SK-N-SH (cell line): Measurements from ENCODE around the gene RAD21L1.

ENCODE experiments used
- EZH2phosphoT487 ChIP-seq: fragments of 200-600 bp; sonication (generic); IDR thresholded peaks from 2 replicates; pipeline ENCODE4 v1.6.1; 2017; ENCODE audit warnings: low read depth, mixed run types, mild to moderate bottlenecking, antibody characterized with exemption, moderate library complexity, borderline replicate concordance
- POLR2AphosphoS5 ChIP-seq: IDR thresholded peaks from 2 replicates; pipeline ENCODE4 v1.6.1; 2012; ENCODE audit warnings: low read depth, low read length
- RCOR1 ChIP-seq: fragments of 150-350 bp; IDR thresholded peaks from 2 replicates; pipeline ENCODE4 v1.6.1; 2017; ENCODE audit warnings: antibody characterized with exemption, low read length
- RFX5 ChIP-seq: IDR thresholded peaks from 2 replicates; pipeline ENCODE4 v1.6.1; 2012; ENCODE audit warnings: mild to moderate bottlenecking, improper control_type of control experiment, low read length
- TAF1 ChIP-seq: IDR thresholded peaks from 2 replicates; pipeline ENCODE4 v1.6.1; 2012; ENCODE audit warnings: low read depth, mild to moderate bottlenecking, low read length, moderate library complexity, borderline replicate concordance
- YY1 ChIP-seq: IDR thresholded peaks from 2 replicates; pipeline ENCODE4 v1.4.0; 2012; ENCODE audit warnings: low read depth, mild to moderate bottlenecking
- TF ChIP-seq, protein P1 (sequence below): fragments of 200-600 bp; sonication (generic); IDR thresholded peaks from 2 replicates; pipeline ENCODE4 v1.6.1; 2017; ENCODE audit warnings: antibody characterized with exemption, mild to moderate bottlenecking, moderate library complexity
- TF ChIP-seq, protein P2 (sequence below): fragments of 150-350 bp; IDR thresholded peaks from 2 replicates; pipeline ENCODE4 v1.6.1; 2017; ENCODE audit warnings: antibody characterized with exemption, low read length, low read depth, borderline replicate concordance
- TF ChIP-seq, protein P3 (sequence below): IDR thresholded peaks from 2 replicates; pipeline ENCODE4 v1.4.0; 2012; ENCODE audit warnings: low read depth
- TF ChIP-seq, protein P4 (sequence below): fragments of 150-350 bp; IDR thresholded peaks from 2 replicates; pipeline ENCODE4 v1.6.1; 2016; ENCODE audit warnings: mild to moderate bottlenecking, low read depth, low read length
- TF ChIP-seq, protein P5 (sequence below): IDR thresholded peaks from 2 replicates; pipeline ENCODE4 v1.6.1; 2012; ENCODE audit warnings: mild to moderate bottlenecking, low read depth, low read length, moderate library complexity
- TF ChIP-seq, protein P6 (sequence below): IDR thresholded peaks from 2 replicates; pipeline ENCODE4 v1.4.0; 2012; ENCODE audit warnings: low read depth, borderline replicate concordance

DNA sequence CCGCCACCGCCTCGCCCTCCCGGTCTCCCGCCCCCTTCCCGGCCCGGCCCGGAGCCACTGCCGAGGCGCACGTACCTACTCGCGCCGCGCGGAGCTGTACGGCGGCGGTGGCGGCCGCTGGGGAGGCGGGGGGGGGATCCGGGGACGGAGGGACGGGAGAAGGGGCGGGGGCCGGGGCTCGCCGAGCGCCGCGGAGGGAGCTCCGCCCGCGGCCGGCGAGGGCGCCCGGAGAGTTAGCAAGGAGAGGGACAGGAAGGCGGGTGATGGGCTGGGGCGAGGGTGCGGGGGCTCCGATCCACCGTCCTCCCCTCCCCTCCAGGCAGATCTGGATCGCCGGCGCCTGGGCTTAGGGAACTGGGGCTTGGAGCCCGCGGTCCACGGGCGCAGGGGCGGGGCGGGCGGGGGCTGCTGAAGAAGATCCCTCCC lies 40.5 kb upstream of the RAD21L1 start:
- no peak for TF ChIP-seq EZH2phosphoT487
- no peak for TF ChIP-seq YY1
- TF ChIP-seq, protein P1, sequence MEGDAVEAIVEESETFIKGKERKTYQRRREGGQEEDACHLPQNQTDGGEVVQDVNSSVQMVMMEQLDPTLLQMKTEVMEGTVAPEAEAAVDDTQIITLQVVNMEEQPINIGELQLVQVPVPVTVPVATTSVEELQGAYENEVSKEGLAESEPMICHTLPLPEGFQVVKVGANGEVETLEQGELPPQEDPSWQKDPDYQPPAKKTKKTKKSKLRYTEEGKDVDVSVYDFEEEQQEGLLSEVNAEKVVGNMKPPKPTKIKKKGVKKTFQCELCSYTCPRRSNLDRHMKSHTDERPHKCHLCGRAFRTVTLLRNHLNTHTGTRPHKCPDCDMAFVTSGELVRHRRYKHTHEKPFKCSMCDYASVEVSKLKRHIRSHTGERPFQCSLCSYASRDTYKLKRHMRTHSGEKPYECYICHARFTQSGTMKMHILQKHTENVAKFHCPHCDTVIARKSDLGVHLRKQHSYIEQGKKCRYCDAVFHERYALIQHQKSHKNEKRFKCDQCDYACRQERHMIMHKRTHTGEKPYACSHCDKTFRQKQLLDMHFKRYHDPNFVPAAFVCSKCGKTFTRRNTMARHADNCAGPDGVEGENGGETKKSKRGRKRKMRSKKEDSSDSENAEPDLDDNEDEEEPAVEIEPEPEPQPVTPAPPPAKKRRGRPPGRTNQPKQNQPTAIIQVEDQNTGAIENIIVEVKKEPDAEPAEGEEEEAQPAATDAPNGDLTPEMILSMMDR = no peak
- TF ChIP-seq TAF1 = no peak
- no peak for TF ChIP-seq RCOR1
- TF ChIP-seq, protein P2, sequence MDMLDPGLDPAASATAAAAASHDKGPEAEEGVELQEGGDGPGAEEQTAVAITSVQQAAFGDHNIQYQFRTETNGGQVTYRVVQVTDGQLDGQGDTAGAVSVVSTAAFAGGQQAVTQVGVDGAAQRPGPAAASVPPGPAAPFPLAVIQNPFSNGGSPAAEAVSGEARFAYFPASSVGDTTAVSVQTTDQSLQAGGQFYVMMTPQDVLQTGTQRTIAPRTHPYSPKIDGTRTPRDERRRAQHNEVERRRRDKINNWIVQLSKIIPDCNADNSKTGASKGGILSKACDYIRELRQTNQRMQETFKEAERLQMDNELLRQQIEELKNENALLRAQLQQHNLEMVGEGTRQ = no peak
- no peak for TF ChIP-seq RFX5
- TF ChIP-seq, protein P3, sequence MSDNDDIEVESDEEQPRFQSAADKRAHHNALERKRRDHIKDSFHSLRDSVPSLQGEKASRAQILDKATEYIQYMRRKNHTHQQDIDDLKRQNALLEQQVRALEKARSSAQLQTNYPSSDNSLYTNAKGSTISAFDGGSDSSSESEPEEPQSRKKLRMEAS = no peak
- TF ChIP-seq, protein P4, sequence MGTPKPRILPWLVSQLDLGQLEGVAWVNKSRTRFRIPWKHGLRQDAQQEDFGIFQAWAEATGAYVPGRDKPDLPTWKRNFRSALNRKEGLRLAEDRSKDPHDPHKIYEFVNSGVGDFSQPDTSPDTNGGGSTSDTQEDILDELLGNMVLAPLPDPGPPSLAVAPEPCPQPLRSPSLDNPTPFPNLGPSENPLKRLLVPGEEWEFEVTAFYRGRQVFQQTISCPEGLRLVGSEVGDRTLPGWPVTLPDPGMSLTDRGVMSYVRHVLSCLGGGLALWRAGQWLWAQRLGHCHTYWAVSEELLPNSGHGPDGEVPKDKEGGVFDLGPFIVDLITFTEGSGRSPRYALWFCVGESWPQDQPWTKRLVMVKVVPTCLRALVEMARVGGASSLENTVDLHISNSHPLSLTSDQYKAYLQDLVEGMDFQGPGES = no peak
- TF ChIP-seq, protein P5, sequence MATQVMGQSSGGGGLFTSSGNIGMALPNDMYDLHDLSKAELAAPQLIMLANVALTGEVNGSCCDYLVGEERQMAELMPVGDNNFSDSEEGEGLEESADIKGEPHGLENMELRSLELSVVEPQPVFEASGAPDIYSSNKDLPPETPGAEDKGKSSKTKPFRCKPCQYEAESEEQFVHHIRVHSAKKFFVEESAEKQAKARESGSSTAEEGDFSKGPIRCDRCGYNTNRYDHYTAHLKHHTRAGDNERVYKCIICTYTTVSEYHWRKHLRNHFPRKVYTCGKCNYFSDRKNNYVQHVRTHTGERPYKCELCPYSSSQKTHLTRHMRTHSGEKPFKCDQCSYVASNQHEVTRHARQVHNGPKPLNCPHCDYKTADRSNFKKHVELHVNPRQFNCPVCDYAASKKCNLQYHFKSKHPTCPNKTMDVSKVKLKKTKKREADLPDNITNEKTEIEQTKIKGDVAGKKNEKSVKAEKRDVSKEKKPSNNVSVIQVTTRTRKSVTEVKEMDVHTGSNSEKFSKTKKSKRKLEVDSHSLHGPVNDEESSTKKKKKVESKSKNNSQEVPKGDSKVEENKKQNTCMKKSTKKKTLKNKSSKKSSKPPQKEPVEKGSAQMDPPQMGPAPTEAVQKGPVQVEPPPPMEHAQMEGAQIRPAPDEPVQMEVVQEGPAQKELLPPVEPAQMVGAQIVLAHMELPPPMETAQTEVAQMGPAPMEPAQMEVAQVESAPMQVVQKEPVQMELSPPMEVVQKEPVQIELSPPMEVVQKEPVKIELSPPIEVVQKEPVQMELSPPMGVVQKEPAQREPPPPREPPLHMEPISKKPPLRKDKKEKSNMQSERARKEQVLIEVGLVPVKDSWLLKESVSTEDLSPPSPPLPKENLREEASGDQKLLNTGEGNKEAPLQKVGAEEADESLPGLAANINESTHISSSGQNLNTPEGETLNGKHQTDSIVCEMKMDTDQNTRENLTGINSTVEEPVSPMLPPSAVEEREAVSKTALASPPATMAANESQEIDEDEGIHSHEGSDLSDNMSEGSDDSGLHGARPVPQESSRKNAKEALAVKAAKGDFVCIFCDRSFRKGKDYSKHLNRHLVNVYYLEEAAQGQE = no peak
- TF ChIP-seq POLR2AphosphoS5 = no peak
- TF ChIP-seq, protein P6, sequence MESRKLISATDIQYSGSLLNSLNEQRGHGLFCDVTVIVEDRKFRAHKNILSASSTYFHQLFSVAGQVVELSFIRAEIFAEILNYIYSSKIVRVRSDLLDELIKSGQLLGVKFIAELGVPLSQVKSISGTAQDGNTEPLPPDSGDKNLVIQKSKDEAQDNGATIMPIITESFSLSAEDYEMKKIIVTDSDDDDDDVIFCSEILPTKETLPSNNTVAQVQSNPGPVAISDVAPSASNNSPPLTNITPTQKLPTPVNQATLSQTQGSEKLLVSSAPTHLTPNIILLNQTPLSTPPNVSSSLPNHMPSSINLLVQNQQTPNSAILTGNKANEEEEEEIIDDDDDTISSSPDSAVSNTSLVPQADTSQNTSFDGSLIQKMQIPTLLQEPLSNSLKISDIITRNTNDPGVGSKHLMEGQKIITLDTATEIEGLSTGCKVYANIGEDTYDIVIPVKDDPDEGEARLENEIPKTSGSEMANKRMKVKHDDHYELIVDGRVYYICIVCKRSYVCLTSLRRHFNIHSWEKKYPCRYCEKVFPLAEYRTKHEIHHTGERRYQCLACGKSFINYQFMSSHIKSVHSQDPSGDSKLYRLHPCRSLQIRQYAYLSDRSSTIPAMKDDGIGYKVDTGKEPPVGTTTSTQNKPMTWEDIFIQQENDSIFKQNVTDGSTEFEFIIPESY = no peak
